Adipose tissue (tissue), 3 donors: ENCODE results near the gene CD2AP. TPM values are rescaled to one million over a fixed set of nuclear protein-coding genes. Genes with fewer than 3 reads are reported as not detected.

Source experiments
- H3K27ac ChIP-seq: one replicate; pipeline ENCODE4 v1.5.1; 2013; ENCODE audit warnings: low read depth, low read length
- WGBS, 3 donors: extraction: QIAGEN DNeasy Blood & Tissue Kit; methylation state at CpG; one replicate each; pipeline ENCODE4 v1.1.7; 2013; 5-methylcytosine and 5-hydroxymethylcytosine counted together
- polyA plus RNA-seq, 3 donors: library from polyadenylated mRNA; stranded (reverse); fragments of 200-250 nt; gene quantifications; one replicate each; pipeline ENCODE4 v1.2.3, GENCODE V29; 2013
- donor health status: healthy with polysubstance abuse.
- donor health status: Bipolar disorder and iron deficiency.
- donor health status: healthy.

CD2AP gene
- polyA plus RNA-seq, 3 donors = 8.1 to 11.9 (median 10.0) TPM

DNA sequence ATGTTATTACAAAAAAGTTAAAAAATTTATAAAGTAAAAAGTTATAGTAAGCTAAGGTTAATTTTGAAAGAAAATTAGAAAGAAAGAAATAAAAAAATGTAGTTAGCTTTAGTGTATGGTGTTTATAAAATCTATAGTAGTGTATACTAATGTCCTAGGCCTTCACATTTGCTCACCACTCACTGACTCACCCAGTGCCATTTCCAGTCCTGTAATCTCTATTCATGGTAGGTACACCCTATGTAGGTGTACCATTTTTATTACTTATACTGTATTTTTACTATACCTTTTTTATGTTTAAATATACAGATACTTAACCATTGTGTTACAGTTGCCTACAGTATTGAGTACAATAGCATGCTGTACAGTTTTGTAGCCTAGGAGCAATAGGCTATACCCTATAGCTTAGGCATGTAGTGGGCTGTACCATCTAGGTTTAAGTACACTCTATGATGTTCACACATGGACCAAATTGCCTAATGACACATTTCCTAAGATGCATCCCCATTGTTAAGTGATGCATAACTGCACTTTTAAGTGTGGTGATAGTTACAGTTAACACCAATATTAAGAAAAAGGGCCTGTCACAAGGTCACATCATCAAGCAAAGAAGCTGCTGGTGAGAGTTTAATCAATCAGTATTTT, 8.0 kb downstream of the CD2AP start:
- H3K27ac ChIP-seq = no peak overlapping the region

DNA sequence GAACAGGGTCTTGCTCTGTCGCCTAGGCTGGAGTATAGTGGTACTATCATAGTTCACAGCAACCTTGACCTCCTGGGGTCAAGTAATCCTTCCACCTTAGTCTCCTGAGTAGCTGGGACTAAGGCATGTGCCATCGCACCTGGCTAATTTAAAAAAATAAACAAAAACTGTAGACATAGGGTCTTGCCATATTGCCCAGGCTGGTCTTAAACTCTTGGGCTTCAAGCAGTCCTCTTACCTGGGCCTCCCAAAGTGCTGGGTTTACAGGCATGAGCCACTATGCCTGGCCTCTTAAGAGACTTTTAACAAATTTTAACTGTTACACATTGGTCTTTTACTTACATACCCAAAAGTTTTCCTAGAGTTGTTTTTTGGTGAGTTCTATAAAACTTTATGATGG, 12.4 kb downstream of the CD2AP start:
- H3K27ac ChIP-seq = no peak overlapping the region
- 64 to 98% (median 94%) methylated on average over 2 of the region's 2 CpGs for WGBS, 3 donors

DNA sequence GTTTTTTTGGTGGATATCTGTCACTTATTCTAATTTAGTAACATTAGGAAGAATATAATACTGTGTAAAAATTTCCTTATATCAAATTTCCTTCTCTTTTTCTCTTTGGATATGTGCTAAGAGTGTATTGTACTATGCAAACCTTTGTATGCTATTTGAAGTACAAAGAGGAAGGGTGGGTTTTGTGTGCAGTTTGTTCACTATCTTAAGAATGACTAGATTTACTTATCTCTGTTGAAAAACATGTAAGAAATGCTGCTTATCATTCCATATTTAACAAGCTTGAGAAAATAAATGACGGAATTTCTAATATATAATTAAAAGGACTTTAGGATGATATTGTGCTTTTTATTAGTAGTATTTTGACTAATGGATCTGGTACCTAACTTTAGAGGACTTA, 13.1 kb downstream of the CD2AP start:
- no peak overlapping the region for H3K27ac ChIP-seq
- 43 to 93% (median 86%) methylated on average over 1 of the region's 1 CpG for WGBS, 3 donors

DNA sequence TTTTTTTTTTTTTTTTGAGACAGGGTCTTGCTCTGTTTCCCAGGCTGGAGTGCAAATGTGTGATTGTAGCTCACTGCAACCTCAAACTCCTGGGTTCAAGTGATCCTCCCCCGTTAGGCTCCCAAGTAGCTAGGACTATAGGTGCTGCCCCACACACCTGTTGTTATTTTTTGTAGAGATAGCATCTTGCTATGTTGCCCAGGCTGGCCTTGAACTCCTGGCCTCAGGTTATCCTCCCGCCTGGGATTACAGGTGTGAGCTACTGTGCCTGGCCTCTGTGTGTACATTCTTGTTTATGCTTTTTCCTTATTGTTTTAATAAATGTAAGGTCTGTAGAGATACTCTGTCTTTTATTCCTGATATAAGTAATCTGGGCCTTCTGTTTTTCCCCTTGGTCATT, 14.8 kb downstream of the CD2AP start:
- no peak overlapping the region for H3K27ac ChIP-seq
- WGBS, 3 donors = 69 to 100% (median 98%) methylated on average over 2 of the region's 2 CpGs

DNA sequence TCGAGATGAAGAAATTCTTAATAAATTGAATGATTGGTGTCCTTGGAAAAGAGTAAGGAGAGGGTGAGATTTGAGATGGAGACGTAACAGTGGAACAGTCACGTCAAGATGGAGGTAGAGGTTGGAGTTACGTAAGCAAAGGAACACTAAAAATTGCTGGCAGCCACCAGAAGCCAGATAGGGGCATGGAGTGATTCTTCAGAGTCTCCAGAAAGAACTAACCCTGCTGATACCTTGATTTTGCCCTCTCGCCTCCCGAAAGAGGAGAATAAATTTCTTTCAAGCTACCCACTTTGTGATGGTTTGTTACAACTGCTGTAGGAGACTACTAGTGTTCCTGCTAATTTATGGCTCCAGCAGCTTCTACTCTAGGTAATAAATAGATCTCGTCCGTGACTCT, 17.6 kb downstream of the CD2AP start:
- 95% methylated on average over 8 of the region's 8 CpGs for WGBS, 3 donors
- no peak overlapping the region for H3K27ac ChIP-seq

DNA sequence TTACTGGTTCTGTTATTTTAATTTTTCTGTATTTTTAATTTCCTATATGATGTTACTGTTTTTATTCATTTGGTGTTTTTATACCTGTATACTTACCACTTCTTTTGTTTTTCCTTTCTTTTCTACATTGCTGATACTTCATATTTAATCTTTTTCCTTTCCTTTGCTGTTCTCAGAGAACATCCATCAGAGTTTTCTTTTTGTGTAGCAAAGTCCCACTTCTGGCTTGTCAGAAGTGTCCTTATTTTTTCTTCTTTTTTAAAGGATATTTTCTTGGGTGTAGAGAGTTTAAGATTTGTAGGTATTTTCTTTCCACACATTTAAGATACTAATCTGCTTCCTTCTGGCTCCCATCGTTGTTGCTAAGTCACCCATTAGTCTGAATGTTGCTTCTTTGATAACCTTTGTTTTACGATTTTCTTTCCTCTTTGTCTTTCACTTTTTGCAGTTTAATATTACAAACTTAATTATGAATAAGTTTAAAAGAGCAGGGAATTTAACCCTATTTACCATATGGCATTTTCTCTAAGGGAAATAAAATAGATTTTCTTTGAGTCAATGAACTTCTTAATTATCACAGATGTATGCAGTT, 18.5 kb downstream of the CD2AP start:
- H3K27ac ChIP-seq = no peak overlapping the region
- 8 to 56% (median 42%) methylated on average over 2 of the region's 2 CpGs for WGBS, 3 donors

DNA sequence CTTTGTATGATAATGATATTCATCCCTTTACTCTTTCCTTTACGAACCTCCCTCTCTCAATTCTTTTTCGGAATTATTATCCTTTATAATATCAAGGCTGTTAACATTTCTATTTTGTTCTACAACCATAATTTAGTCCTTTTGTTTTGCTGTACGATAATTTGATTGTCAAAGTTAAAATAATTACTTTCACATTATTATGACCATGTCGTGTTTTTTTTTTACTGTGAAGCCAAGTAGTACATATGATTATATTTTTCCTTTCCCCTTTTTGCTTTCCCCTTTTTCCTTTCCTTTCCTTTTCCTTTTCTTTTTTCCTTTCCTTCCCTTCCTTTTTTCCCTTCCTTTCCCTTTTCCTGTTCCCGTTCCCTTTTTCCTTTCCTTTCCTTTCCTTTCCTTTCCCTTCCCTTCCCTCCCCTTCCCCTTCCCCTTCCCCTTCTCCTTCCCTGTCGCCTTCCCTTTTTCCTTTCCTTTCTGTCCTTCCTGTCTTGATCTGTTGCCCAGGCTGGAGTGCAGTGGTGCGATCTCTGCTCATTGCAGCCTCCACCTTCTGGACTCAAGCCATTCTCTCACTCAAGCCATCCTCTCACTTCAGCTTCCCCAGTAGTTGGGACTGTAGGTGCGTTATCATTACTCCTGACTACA, 19.5 kb downstream of the CD2AP start:
- 76 to 78% (median 77%) methylated on average over 8 of the region's 8 CpGs for WGBS, 3 donors
- H3K27ac ChIP-seq = no peak overlapping the region

DNA sequence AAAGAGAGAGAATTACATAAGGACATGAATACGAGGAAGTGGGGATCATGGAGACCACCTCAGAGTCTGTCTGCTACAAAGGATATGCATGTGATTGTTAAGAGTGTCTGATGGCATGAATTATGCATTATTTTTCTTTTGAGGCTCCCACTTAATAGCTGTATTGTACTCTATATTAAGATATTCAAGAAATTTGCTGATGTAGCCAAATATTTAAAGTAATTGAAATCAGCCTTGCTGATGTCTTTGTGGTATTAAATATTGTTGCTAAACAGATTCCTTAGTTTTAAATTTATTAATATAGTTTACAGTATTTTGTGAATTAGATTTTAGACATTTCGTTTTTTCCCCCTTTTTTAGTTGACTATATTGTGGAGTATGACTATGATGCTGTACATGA, 25.3 kb downstream of the CD2AP start:
- WGBS, 3 donors = 80 to 83% (median 82%) methylated on average over 2 of the region's 2 CpGs
- H3K27ac ChIP-seq = no peak overlapping the region

DNA sequence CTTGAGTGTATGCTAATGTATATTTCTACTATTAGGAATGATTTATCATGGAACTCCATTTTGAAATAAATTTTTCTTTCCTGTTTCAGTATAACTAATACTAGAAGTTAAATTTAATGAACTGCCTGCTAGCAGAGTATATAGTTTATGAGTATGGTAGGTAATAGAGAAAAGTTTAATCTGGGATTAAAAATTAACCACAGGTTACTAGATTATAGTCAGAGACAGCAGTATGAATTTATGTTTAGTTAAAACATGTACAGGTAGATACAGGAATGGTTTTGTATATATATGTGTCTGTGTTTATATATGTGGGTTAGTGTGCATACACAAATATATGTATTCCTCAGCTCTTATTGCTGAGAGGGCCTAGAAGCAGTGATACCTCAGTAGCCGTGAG, 32.3 kb downstream of the CD2AP start:
- H3K27ac ChIP-seq = no peak overlapping the region
- WGBS, 3 donors = 63 to 96% (median 95%) methylated on average over 1 of the region's 1 CpG

DNA sequence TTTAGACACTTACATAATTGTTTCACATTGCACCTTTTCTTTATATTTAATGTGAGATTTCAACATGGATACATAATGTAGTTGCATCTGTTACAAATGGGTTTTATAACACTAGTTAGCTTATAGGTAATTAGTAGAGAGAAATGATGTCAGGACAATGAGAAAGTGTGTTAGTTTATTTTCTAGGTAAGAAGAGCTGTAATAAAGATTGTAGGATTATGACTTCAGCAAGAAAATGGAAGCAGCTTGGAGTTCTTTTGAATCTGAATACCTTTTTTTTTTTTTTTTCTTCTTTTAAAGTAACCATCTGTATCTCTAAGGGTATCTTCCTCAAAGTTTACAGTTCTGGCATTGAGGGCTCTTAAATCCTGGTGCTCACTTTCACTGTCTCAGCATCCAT, 35.3 kb downstream of the CD2AP start:
- H3K27ac ChIP-seq = no peak overlapping the region

DNA sequence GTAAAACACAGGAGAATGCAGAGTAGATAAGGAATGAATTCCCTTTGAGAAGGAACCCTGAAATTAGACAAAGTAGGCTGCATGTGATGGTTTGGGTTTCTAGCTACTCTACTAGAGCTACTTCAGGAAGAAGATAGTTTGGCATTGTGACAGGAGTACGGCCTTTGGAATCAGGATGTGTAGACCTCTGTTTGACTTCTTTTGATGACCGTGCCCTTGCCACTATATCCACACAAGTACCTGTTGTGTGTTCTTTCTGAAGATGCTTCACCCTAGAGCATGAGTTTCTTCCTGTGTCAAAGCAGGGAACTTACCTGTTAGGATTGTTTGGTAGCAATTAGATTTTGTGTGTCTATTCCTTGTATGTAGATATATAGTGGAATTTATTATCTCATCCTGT, 41.7 kb downstream of the CD2AP start:
- H3K27ac ChIP-seq = no peak overlapping the region
- 53 to 74% (median 73%) methylated on average over 2 of the region's 2 CpGs for WGBS, 3 donors

DNA sequence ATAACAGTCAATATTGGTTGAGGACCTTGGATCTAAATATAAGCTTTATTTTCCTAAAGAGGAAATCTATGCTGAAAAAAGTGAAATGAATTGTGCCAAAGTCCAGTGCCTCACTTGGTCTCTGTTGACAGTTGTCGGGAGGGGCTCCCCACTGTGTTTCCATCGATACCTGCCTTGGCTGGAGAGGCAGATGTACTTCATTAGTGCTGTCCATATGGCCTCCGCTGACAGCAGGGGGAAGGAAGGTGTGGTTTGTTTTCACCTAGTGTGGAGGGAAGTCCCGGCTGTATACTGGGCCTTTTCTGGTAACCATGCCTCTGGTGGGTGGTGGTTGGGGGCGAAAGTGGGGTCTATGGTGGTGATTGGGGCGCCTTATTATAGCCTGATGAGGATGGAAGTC, 42.7 kb downstream of the CD2AP start:
- WGBS, 3 donors = 65 to 80% (median 72%) methylated on average over 6 of the region's 6 CpGs
- no peak overlapping the region for H3K27ac ChIP-seq

DNA sequence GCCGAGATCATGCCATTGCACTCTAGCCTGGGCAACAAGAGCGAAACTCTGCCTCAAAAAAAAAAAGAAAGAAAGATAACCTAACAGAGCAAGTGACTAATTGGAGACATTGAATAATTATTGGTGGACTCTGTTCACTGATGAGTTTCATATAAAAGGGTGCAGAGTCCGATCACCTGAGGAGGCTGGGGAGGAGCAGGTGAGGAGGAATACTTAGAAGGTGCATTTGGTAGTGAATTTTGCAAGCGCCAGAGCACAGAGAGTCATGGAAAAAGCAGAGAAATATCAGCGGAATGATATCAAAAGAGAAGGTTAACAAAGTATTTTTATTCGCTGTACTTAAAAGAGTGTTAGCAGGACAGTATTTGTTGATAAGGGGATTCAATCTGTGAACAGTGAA, 44.4 kb downstream of the CD2AP start:
- WGBS, 3 donors = 72 to 98% (median 94%) methylated on average over 5 to 6 of the region's 6 CpGs
- H3K27ac ChIP-seq = no peak overlapping the region

DNA sequence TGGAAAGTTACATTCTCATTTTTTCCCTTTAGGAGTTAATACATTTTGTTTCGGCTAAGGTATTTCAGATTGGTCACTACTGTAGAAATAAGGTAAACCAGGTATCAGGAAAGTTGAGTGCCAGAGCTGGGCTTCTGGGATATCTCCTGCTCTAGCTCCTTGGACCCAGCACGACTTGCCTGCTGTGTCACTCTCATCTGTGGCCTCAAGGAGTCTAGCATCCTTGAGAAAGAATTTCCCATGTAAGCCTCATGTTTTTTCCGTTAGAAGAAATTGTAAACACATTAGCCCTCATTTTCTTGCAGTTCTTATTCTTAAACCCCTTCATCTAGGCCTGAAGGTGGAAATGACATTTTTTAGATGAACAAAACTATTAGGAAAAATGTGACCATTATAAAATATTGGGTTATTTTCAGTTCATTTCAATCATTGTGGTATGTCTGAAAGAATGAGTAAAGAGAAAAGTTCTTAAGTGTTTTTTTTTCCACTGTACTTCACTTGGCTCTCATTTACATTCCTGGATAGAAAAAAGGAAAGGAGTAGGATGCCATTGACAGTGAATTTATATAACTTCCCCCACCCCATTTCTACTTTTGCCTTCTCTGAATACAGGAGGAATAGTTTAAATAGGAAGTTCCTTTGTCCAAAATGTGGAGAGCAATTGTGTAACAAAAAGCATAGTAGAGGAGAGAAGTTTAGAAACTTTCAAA, 46.7 kb downstream of the CD2AP start:
- no peak overlapping the region for H3K27ac ChIP-seq
- 60 to 82% (median 80%) methylated on average over 3 of the region's 3 CpGs for WGBS, 3 donors

DNA sequence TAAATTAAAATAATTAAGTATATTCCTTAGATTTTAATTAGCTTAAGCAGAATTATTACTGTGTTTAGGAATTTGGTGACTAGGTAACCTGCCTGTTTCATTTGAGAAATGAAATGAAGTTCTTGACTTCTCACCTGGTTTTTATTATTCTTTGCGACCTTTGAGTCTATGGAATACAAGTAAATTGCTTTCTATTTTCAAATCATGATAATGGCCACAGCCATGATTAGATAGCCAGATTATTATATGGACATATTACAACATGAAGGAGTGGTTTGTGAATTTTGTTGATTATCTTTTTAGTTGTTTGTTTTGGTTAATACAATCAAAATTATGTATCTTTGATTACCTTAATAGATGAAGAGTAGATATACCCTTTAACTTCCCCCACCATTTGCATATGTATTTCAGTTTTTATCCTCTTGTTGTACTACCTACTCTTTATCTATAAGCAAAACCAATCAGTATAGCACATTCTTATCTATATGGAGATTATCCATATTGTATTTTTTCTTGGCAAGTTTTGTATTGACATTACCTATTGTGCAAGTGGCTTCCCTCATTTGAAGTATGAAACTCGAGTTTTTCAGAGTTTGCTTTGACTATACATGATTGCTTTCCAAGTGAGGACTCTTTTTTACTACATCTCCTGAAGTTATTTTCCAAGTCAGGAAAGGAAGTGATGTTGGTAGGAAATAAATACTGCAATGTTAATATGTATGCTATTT, 47.9 kb downstream of the CD2AP start:
- no peak overlapping the region for H3K27ac ChIP-seq
- WGBS, 3 donors = 52 to 87% (median 82%) methylated on average over 2 of the region's 2 CpGs

DNA sequence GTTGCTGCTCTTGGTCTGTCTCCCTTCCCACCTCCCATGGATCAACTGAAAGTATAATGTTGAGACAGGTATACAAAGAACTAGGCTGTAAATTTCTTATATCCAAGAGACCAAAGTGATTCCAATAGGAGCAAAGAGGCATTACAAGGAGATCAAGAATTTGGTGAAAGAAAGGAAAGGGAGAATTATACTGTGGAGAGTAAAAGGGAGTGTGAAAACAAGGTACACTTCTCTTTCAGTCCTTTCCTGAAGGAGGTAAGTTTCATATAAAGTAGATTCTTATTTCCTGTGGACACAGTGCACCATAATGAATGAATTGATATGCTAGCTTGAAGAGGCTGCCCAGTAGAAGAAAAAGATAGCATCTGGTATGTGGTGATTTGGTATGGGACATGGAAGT, 49.7 kb downstream of the CD2AP start:
- no peak overlapping the region for H3K27ac ChIP-seq

DNA sequence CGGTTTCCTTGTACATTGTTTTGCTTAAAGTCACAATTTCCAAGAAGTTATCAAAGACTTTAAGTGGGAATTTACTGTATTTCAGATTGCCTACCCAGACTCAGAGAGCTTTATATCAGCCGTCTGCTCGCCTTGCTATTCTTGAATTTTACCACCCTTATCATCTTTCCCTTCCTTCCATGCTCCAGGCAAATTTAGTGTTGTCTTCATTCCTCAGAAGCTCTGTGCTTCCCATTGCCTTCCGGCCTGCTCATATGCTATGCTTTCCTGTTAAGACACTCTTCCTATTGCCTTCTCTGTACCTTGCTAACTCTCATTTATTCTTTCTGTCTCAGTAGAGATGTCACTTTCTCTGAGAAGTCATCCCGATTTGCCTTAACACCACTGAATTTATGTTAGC, 52.1 kb downstream of the CD2AP start:
- no peak overlapping the region for H3K27ac ChIP-seq
- WGBS, 3 donors = 81 to 94% (median 86%) methylated on average over 5 of the region's 5 CpGs

DNA sequence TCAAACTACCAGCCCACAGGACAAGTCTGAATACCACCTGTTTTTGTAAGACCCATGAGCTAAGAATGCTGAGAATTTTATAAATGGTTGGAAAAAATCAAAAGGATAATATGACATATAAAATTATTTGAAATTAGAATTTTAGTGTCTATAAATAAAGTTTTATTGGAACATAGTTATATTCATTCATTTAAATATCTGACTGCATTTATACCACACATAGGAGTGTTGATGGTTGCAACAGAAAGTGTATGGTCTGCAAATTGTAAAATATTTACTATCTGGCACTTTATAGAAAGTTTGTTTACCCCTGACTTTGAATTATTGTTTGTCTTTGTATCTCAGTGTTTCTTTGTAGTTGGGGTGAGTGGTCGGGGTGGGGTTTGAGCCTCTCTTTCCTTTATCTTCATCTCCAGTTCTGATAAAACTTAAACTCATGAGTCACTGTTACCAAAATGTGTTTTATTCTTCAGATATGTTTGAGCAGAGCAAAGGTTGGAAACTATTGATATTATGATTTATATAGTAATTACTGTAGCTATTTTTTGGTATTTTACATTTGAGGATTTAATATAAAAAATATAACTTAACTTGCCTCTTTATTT, 55.5 kb downstream of the CD2AP start:
- WGBS, 3 donors = 62 to 95% (median 88%) methylated on average over 1 of the region's 1 CpG
- H3K27ac ChIP-seq = no peak overlapping the region

DNA sequence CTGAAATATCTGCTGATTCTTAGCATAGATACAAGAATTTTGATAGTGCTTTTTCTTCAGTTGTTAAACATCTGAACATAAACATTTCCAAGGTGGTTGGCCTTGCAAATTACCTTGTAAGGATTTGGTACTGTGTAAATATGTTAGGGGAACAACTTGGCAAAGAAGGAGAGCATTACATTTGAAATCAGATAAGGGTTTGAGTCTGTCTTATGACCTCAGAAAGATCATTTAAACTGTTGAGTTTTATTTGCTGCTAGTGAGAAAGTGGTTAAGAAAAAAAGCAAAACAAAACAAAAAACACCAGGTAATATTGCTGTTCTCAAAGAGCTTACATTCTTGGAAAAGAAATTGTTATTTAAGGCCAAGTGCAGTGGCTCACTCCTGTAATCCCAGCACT, 56.5 kb downstream of the CD2AP start:
- no peak overlapping the region for H3K27ac ChIP-seq
